IPS-NIHi7 (cell line): ENCODE results near the gene TGFB2.

ENCODE experiments used
- DNase-seq: peaks from one replicate; pipeline ENCODE4 v3.0.0; 2012; ENCODE audit warnings: mixed read lengths; ENCODE audit errors: extremely low spot score

TGFB2 gene

DNA sequence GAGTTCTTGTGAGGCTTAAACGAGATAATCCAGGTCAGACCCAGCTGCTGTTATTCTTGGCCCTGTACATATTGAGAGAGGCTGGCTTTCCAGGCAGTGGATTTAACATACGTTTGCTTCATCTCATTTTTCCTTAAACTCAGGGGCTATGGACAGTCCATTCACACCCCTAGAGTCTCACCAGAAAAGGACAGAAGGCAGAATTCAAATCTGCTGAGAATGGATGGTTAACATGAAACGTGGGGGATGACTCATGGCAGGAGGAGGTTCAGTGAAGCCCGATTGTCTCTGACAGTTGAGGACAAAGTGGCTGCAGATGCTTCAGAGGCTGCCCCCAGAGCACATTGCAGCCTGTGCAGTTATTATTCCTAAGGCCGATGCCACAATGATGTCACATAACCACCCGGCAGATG is 39.5 kb downstream of the TGFB2 start:
- DNase-seq, result no peak

DNA sequence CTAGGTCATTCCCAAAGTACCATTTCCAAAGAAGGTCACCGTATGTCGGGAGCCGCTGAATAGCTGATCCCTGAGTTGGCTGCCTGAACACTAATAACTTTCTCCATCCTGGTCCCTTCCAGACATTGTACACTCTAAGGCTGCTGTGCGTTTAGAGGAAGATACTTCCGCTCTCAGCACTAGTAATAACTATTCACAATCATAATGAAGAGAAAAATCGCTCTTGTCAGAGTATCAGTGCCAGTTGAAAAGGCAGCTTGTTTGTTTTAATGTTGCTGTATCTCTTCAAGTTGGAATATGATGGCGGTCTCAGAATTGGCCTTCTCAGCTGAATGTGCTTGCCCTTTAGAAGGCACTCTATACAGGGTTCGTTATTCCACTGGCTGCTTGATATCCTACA is 43.5 kb downstream of the TGFB2 start:
- DNase-seq, result no peak

DNA sequence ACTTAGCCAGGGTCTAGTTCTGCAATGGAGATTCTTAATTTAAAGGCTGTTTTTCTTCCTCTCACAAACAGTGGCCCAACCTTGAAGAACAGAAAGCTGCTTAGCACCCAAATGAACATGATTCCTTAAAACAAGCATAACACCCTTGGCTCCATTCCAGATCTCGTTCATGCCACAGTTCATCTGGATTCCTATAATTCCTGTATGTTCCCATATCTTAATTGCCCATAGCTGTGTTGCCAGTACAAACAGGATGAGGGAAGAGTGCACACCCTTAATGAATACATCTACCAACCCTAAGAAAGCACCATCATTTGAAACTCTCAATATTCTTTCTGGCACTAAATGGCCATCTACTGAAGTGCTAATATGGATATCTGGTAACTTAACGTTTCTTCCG is 45.5 kb downstream of the TGFB2 start:
- DNase-seq, result no peak

DNA sequence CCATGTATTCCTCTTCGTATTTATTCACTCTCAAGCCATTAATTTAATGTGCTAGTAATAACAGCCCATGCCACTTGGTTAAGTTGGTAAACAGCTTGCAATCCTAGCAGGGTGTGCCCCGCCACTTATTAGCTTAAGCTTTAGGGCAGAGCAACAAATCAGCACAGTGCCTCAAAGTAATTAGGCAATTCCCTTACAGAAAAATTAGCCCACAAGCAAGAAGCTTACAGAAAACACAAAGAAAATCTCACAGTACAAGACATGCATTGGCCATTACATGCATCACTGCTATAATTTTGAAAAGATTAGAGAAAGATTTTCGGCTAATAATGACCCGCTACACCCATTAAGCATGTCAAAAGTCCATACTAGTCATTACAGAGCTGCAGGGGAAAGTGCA is 47.6 kb downstream of the TGFB2 start:
- DNase-seq, result no peak

DNA sequence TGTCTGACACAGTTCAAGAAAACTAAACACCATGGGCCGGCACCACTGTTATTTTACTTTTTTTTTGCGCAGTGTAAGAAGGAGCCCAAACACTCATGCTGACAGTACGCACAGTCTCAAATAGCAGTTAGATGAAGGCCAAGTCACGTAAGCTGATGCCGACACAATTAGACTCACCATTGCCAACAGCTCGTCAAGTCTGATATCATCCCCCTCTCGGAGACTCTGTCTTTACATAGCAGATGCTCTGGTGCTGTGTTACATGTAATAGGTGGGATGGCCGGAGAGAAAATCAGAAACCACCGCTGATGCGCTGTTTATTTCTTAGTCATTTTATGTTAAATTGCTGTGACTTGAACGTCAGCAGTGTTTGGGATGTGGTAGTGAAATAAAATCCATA is 49.3 kb downstream of the TGFB2 start:
- no peak for DNase-seq

DNA sequence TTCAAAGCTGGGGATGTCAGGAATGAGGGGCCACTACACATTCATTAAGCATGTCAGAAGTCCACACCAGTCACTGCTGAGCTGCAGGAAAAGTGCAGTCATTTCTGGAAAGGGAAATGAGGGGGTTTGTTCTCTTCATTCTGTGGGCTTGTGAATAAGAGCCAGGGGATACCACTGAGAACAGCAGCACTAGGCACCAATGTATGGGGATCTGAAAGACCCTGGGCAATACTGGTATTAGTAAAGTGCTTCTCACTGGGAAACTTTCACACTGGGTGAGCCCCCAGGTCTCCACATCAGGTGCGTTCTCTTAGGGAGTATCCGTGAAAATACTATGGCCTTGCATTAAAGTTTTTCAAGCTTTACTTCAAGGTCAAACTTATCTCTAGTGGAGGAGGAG is 49.9 kb downstream of the TGFB2 start:
- no peak for DNase-seq

DNA sequence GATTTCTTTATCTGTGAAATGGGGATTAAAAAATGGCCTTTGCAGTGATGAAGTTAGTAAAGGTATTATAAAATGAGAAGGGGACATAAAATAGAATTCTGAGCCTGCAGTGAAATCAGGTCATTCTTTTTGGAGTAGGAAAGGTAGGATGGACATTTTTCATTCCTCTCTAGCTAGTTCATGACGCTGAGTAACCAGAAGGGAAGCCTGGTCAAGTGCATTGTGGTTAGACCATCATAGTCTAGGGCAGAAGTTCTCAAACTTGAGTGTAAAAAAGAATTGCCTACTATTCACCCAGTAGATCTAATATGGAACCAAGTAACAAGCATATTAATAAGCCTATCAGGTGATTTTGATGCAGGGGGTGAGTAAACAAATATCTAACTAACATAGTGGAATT is 50.8 kb downstream of the TGFB2 start:
- no peak for DNase-seq

DNA sequence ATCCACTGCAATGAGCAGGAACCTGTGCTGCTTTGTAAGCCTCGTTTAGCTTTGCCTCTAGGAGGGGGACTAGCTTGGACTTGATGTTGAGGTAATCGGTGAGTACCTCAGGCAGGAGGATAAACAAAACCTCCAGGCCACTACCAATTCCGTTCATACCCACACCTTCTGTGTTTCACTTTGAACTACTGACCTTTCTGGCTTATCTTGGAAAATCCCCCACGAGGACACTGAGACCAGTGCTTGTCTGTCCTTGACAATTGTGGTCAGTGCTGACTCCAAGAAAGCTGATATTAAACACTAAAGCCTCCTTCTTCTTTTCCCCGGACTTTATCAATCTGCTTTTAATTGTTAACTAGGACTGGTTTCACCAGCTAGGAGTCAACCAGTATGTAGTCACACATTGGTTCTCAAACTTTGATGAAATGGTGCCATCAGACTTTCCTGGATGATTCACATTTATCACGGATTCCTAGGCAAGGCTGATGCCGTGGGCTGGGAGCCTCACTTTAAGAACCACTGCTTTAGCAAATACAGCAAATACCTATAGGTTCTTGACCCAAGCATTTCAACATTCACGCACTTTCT is 52.7 kb downstream of the TGFB2 start:
- peak; percentile 22 for DNase-seq

DNA sequence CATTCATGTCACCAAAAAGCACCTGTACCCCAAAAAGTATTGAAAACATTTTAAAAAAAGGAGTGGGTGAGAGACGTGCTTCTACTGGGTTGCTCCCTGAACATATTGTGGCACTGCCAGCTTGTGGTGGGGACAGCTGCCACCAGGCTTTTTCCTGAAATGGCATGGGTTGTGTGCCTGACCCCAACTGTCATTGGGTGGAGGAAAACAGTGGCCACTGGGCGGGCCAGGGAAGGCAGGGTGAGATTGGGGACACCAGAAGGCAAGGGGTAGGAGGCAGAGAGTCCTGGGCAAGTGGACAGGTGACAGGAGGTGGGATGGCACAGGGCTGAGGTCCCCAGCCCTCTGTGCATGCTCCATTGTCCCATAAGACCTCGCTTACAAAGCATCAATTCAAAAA is 55.5 kb downstream of the TGFB2 start:
- no peak for DNase-seq

DNA sequence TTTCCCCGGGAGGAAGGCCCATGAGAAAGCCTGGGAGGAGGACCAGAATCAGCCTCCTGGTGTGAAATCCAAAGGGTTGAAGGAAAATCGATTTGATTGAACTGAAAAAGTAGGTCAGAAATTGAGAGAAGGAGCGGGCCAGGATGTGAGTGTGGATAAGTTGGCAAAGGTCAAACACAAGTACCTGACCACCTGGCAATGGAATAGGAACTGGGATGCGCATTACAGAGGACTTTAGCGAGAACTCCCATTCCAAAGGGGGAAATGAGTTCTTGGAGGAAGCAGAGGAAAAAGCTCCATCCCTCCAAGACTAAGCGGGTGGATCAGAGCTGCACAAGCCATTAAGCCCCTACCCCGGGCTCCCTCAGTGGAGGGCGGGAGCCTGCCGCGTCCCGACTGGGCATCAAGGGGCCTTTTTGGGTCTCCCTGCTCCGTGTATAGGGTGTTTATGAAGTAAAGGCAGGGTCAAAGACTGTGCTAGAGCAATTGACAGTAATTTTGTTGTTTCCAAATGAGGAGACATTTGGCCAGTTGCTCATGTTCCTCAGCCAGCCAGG is 56.4 kb downstream of the TGFB2 start:
- no peak for DNase-seq

DNA sequence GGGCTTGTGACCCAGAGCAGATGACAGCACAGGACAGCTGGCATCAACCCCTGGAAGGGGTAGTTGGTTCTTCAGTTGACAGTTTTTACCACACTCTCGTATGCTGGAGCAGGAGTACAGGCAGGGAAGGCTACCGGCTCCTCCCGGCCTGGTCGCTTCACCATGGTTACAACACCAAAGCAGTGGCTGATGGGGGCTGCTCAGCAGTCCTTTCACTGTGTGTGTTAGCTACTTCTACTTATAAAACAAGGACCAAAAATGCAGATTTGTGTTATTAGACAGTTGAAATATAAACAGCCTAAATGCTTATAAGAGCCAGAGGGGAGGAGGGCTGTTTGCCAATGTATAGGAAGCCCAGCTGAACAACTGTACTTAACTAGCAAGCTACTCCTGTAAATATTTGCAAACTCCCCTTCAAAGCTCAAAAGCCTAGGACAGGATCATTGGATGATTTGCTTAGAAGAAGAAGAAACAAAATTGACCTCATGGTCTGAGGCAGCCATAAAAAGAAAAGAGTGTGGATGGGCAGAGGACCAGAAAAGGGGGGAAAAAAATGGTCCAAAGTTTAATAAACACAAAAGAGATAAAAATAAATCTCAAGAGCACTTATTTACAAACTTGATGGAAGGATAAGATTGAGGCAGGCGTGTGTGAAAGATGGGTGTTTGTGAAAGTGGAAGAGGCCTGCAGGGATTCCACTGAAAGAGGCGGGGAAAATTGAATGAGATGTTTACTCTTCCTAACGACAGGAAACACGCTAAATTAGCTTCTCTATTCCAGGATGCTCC is 57.1 kb downstream of the TGFB2 start:
- no peak for DNase-seq

DNA sequence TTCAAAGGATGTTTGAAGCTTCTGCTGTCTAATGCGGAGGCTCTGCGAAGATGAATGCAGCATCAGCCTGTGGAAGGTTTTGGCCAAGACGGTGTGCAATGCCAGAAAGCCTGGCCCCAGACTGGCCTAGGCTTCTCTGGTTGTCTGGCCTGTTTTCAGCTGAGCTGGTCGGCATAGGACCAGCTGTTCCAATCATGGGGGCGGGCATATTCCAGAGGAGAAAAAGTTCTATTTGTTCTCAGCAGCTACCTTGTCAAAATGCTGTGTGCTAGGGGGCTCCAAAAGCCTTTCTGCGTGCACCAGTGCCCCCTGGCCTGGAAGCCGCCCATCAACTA is 57.6 kb downstream of the TGFB2 start:
- DNase-seq, result no peak

DNA sequence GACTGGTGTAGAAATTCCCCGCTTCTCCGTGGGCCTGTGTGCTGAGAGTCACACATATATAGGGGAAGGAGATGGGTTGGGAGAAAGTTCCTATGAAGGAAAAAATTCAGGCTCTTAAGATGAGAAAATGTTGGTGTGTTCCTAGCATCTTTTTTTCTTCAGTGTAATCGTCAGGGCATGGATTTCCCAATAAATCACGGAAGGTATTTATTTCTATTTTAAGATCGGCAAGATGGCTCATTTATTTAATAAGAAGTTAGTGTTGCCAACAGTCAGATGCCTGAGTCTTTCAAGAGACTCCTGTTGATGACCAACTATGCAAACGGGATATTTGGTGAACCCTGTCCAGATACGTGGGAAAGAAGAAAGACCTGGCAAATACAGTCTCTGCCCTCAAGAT is 58.2 kb downstream of the TGFB2 start:
- no peak for DNase-seq

DNA sequence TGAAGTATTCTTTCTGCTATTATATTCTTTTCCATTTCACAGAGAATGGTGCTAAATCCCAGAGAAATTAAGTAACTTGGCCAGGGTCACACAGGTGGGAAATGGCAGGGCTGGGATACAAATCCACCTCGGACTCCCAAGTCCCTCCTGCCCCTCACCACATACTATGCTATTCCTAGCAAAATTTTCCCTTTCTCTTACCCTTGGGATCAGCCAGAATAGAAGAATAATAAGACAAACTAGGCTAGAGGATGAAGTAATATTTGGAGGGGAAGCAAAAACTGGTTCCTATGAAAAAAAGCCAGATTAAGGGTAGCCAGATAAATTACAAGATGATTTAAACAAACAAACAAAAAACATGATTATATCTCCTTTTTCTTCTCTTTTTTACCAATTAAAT is 62.5 kb downstream of the TGFB2 start:
- no peak for DNase-seq

DNA sequence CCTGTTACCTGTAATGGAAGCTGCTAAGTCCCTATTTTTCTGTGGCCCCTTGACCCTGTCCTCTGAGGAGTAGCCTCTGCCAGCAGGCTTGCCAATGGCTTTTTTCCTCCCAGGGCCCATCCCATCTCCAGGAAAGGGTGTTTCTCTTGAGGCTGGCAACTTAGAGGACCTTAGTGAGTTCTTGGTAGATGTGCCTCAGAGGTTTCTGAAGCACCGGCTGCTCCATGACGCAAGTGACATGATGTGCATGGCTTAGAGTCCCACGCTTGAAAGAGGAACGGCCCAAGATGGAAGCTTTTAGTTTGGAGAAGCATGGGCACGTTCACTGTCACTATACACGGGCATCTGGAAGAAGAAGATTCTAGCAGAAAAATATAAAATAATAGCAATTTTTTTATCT is 63.0 kb downstream of the TGFB2 start:
- DNase-seq, result no peak

DNA sequence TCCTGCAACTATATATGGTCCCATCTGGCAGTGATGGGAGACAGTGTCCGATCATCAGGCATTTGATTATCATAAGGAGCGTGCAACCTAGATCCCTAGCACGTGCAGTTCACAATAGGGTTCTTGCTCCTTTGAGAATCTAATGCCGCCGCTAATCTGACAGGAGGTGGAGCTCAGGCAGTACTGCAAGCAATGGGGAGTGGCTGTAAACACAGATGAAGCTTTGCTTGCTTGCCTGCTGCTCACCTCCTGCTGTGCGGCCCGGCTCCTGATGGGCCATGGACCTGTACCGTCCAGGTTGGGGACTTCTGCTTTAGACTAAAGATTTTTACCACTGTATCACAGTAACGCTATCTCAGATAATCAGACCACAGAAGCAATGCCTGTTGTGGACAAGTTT is 63.8 kb downstream of the TGFB2 start:
- no peak for DNase-seq

DNA sequence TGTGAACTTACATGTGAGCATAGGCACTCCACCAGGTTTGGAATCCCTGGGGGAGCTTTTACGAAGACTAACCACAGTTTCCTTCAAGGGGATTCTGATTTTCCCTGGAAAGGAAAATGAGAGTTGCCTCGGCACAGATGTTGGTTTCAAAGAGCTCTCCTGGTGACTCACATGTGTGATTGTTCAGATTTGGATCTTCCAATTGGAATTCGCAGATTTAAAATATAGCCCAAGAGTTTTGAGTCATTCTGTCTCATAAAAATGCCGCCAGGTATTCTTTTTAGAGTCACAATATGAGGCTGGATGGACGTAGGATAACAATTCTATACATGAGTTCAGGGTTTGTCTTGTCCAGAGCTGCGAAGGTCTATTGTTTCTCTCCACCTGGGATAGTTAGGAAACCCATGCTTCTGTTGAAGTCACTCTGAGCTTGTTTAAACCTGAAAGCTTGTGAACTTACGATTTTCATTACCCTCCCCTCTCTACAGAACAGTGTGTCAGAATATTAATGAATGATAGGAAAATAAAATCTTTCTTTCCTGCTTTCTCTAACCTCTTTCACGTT is 64.9 kb downstream of the TGFB2 start:
- DNase-seq, result no peak

DNA sequence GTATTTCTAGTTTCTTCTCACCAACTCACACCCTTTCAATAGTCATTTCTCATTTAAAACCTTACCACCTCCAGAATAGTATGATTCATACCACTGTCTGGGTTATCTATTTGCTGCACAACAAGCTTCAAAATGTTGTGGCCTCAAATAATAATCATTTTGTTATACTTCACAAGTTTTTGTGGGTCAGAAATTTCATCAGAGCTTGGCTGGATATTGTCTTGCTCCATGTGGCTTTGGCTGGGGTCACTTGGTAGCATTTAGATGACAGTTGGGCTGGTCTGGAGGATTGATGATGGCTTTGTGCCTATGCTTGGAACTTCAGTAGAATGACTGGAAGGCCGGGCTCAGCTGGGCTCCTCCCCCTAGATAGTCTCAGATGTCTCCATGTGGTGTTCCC is 66.0 kb downstream of the TGFB2 start:
- DNase-seq, result no peak

DNA sequence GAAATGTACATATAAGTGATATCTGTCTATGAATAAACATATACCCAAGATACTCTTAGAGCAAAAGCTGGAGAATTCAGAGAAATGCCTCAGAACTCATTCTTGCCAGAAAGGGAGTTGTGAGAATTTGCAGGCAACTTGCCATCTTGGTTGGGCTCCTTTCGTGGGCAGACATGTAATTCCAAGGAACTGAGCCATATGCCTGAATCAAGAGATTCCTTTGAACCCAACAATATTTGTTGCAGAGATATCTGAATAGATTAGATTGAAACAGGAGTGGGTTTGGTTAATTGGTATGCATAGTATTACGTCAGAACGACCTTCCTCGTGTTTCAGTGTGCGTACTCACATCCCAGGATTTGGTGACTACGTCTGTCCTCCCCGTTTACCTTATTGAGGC is 67.0 kb downstream of the TGFB2 start:
- DNase-seq, result no peak

DNA sequence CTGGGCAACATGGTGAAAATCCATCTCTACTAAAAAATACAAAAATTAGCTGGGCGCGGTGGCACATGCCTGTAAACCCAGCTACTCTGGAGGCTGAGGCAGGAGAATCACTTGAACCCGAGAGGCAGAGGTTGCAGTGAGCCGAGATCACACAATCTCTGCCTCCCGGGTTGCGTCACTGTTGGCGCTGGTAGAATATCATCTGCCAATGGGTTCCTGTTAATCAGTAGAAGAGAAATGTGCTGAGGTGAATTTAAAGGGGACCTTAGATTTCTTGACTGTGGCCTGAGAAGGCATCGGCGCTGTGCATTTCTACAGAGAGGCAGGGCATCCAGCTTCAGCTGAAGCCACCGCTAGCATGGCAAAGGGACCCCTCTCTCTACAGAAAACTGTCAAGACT is 68.0 kb downstream of the TGFB2 start:
- DNase-seq, result no peak

DNA sequence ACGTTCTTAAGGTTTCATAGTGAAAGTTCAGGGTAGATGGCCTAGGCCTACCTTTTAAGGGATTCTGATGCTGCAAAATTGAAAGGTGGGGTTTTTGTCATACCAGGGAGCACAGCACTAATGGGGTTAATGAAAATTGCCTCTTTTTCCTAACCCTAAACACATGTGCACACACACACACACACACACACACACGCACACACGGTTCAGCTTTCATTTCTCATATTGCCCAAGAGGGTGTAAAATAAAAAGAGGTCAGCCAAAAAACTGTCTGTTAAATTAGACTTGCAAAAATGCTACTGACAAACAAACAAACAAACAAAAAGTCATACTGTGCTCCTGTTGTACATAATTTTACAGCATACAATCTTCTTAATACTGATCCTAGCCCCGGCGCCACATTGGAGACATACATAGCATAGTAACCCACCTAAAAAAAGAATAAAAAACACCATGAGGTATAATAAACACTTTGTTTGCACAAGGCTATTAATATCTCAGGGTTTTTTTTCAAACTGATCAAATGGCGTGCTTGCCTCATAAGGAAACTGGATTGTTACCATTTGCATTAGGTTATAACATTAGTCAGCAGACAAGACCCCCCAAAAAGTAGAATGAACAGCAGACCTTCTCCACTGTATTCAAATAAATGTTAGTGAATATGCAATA is 69.1 kb downstream of the TGFB2 start:
- DNase-seq, result no peak

DNA sequence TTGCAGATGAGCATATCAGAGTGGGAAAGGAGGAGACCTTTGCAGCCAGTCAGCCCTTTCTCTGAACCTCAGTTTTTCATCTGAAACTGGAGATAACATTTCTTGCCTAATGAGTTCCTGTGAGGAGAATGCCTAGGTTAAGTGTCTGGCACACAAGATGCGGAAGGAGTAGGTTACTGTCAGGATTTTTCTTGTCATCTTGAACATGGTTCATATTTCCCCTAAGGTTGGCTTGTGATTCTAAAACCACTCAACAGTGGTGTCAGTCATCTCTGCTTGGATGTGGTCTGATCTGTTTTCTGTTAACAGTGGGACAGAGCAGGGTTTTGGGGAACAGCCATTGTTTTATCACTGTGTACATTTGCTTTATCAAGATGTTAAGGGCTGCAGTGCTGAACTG is 70.6 kb downstream of the TGFB2 start:
- no peak for DNase-seq

DNA sequence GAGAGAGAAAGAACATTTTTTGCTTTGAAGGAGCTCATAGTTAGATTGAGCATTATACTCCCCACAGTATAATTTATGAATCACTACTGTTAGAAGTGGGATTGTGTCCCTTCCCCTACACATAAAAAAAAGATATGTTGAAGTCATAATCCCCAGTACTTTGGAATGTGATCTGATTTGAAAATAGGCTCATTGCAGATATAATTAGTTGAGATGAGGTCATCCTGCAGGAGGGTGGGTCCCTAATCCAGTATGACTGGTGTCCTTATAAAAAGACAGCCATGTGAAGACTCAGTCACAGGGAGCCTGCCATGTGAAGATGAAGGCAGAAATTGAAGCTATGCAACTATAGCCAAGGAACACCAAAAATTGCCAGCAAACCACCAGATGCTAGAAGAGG is 76.4 kb downstream of the TGFB2 start:
- no peak for DNase-seq
